H1 (cell line): ENCODE results near the gene CLMP. TPM values are rescaled to one million over a fixed set of nuclear protein-coding genes. Genes with fewer than 3 reads are reported as not detected.
A peak's percentile ranks its signal among the peaks of the same experiment; 100 is the strongest.

Experiments
- CTCF ChIA-PET: fragments of 300-600 bp; sonication (Branson Sonifier 250); formaldehyde crosslinking; loops from one replicate; lab custom pipeline; 2021; ENCODE audit not compliant: partially characterized antibody; lab: Charles Lee
- POLR2A ChIA-PET: fragments of 300-600 bp; sonication (Branson Sonifier 250); formaldehyde crosslinking; loops from one replicate; lab custom pipeline; 2021; ENCODE audit warnings: inconsistent platforms; ENCODE audit not compliant: partially characterized antibody; lab: Charles Lee
- DNase-seq, 2 experiments: peaks; one replicate each; pipeline versions ENCODE4 v3.0.0 to v3.0.0-alpha.2; 2010 to 2022; ENCODE audit warnings: low spot score in 2 of 2, low read depth in 1 of 2, mixed read lengths in 1 of 2
- FAIRE-seq: peaks from 2 replicates; lab custom pipeline; 2011; peaks lifted over from hg19 to GRCh38; lab: Jason Lieb, UNC
- H2AFZ ChIP-seq: 2 replicates; pipeline ENCODE4 v1.8.1; 2012; ENCODE audit warnings: low read length, inconsistent platforms
- H2AK5ac ChIP-seq: 2 replicates; pipeline ENCODE4 v1.6.1; 2013; ENCODE audit warnings: low read depth, low read length
- H2BK120ac ChIP-seq: replicated peaks from 2 replicates; pipeline ENCODE3; 2013; ENCODE audit warnings: low read depth, low read length, inconsistent platforms
- H2BK12ac ChIP-seq: 2 replicates; pipeline ENCODE4 v1.6.1; 2013; ENCODE audit warnings: low read depth, low read length
- H2BK15ac ChIP-seq: 2 replicates; pipeline ENCODE4 v1.6.1; 2013; ENCODE audit warnings: low read length
- H2BK20ac ChIP-seq: 2 replicates; pipeline ENCODE4 v1.6.1; 2013; ENCODE audit warnings: low read length
- H2BK5ac ChIP-seq: 2 replicates; pipeline ENCODE4 v1.6.1; 2013; ENCODE audit warnings: low read depth, low read length
- H3K14ac ChIP-seq: 2 replicates; pipeline ENCODE4 v1.6.1; 2013; ENCODE audit warnings: inconsistent platforms; ENCODE audit not compliant: insufficient read length
- H3K18ac ChIP-seq: 2 replicates; pipeline ENCODE4 v1.6.1; 2013; ENCODE audit warnings: low read length; ENCODE audit errors: extremely low read depth
- H3K23ac ChIP-seq: 2 replicates; pipeline ENCODE4 v1.6.1; 2013; ENCODE audit warnings: inconsistent platforms; ENCODE audit not compliant: insufficient read length
- H3K23me2 ChIP-seq: 2 replicates; pipeline ENCODE4 v1.6.1; 2013; ENCODE audit warnings: low read depth, low read length
- H3K27ac ChIP-seq: 2 replicates; pipeline ENCODE4 v1.6.1; 2011; ENCODE audit warnings: low read depth, low read length, inconsistent platforms
- H3K27me3 ChIP-seq, 4 experiments: replicated peaks in 1 of 4; 1 replicate in 1 of 4; 2 replicates in 3 of 4; pipeline versions ENCODE4 v1.6.1 to v1.8.1; 2011 to 2013; ENCODE audit warnings: low read length in 3 of 4, mild to moderate bottlenecking in 3 of 4, inconsistent platforms in 2 of 4, mixed read lengths in 2 of 4, moderate library complexity in 1 of 4; ENCODE audit not compliant: control insufficient read depth in 3 of 4, insufficient read depth in 3 of 4; ENCODE audit errors: extremely low read depth in 1 of 4
- H3K36me3 ChIP-seq, 4 experiments: 2 replicates each; pipeline versions ENCODE4 v1.6.1 to v1.8.1; 2011 to 2013; ENCODE audit warnings: mild to moderate bottlenecking in 4 of 4, low read length in 3 of 4, moderate library complexity in 2 of 4, control low read depth in 1 of 4, inconsistent platforms in 1 of 4; ENCODE audit not compliant: insufficient read depth in 4 of 4, control insufficient read depth in 2 of 4
- H3K4ac ChIP-seq: replicated peaks from 2 replicates; pipeline ENCODE3; 2013; ENCODE audit warnings: low read length, low read depth, mixed read lengths, inconsistent platforms; ENCODE audit not compliant: insufficient read length
- H3K4me1 ChIP-seq, 4 experiments: replicated peaks in 1 of 4; 1 replicate in 1 of 4; 2 replicates in 3 of 4; pipeline versions ENCODE4 v1.6.1 to v1.8.1; 2011 to 2013; ENCODE audit warnings: low read length in 3 of 4, inconsistent platforms in 2 of 4, mixed read lengths in 1 of 4; ENCODE audit not compliant: insufficient read depth in 4 of 4, control insufficient read depth in 3 of 4
- H3K4me2 ChIP-seq, 2 experiments: 2 replicates each; pipeline versions ENCODE4 v1.6.1 to v1.8.1; 2011 to 2013; ENCODE audit warnings: low read depth in 2 of 2, low read length in 2 of 2, control low read depth in 1 of 2, inconsistent platforms in 1 of 2, mild to moderate bottlenecking in 1 of 2; ENCODE audit not compliant: insufficient read depth in 1 of 2
- H3K4me3 ChIP-seq, 4 experiments: fragments of 200-600, 300-600 bp in 1 of 4; sonication (generic), shearing (Covaris generic), sonication (Bioruptor Twin) in 1 of 4; 2 replicates each; pipeline versions ENCODE4 v1.5.1 to v1.8.1; 2011 to 2016; ENCODE audit warnings: low read length in 4 of 4, low read depth in 3 of 4, control low read depth in 2 of 4, inconsistent platforms in 2 of 4, mild to moderate bottlenecking in 2 of 4, mixed read lengths in 1 of 4, moderate library complexity in 1 of 4; ENCODE audit not compliant: insufficient read depth in 2 of 4; ENCODE audit errors: extremely low read depth in 1 of 4
- H3K56ac ChIP-seq: replicated peaks from 2 replicates; pipeline ENCODE3; 2013; ENCODE audit warnings: low read depth, mild to moderate bottlenecking, mixed read lengths, low read length, inconsistent platforms; ENCODE audit not compliant: insufficient read length
- H3K79me1 ChIP-seq: 2 replicates; pipeline ENCODE4 v1.6.1; 2013; ENCODE audit warnings: low read depth, low read length, control low read depth
- H3K79me2 ChIP-seq, 2 experiments: 2 replicates each; pipeline versions ENCODE4 v1.6.1 to v1.8.1; 2012 to 2013; ENCODE audit warnings: low read length in 2 of 2, mild to moderate bottlenecking in 2 of 2, inconsistent platforms in 1 of 2; ENCODE audit not compliant: insufficient read depth in 2 of 2, control insufficient read depth in 1 of 2
- H3K9ac ChIP-seq, 4 experiments: replicated peaks in 1 of 4; 1 replicate in 1 of 4; 2 replicates in 3 of 4; pipeline versions ENCODE4 v1.6.1 to v1.8.1; 2011 to 2013; ENCODE audit warnings: low read depth in 3 of 4, low read length in 3 of 4, control low read depth in 2 of 4, mild to moderate bottlenecking in 2 of 4, moderate library complexity in 2 of 4, inconsistent platforms in 1 of 4; ENCODE audit errors: extremely low read depth in 1 of 4
- H3K9me3 ChIP-seq, 2 experiments: 2 replicates each; pipeline versions ENCODE4 v1.6.1 to v1.8.1; 2012 to 2013; ENCODE audit warnings: mild to moderate bottlenecking in 2 of 2, moderate library complexity in 2 of 2, control low read depth in 1 of 2, inconsistent platforms in 1 of 2, low read depth in 1 of 2, low read length in 1 of 2, mixed read lengths in 1 of 2; ENCODE audit not compliant: insufficient read depth in 2 of 2
- H4K20me1 ChIP-seq, 2 experiments: replicated peaks in 1 of 2; 2 replicates each; pipeline versions ENCODE3 to v1.8.1; 2011 to 2013; ENCODE audit warnings: inconsistent platforms in 2 of 2, low read length in 2 of 2, mild to moderate bottlenecking in 1 of 2; ENCODE audit not compliant: insufficient read depth in 2 of 2, control insufficient read depth in 1 of 2
- H4K5ac ChIP-seq: 2 replicates; pipeline ENCODE4 v1.6.1; 2013; ENCODE audit warnings: low read length, low read depth, mixed read lengths, inconsistent platforms; ENCODE audit not compliant: insufficient read length
- H4K8ac ChIP-seq: 2 replicates; pipeline ENCODE4 v1.8.0; 2013; ENCODE audit warnings: mild to moderate bottlenecking, moderate library complexity, low read length, inconsistent platforms; ENCODE audit not compliant: insufficient read depth; ENCODE audit errors: extremely low read depth
- H4K91ac ChIP-seq: replicated peaks from 2 replicates; pipeline ENCODE3; 2013; ENCODE audit warnings: low read length, mixed read lengths, inconsistent platforms; ENCODE audit not compliant: insufficient read length
- ATF2 ChIP-seq: IDR thresholded peaks from 2 replicates; pipeline ENCODE4 v1.6.1; 2012; ENCODE audit warnings: low read length, inconsistent platforms
- BACH1 ChIP-seq: IDR thresholded peaks from 2 replicates; pipeline ENCODE4 v1.6.1; 2012; ENCODE audit warnings: low read length, improper control_type of control experiment
- BRCA1 ChIP-seq: IDR thresholded peaks from 2 replicates; pipeline ENCODE4 v1.6.1; 2012; ENCODE audit warnings: low read depth, low read length, improper control_type of control experiment
- CREB1 ChIP-seq: IDR thresholded peaks from 2 replicates; pipeline ENCODE4 v1.6.1; 2012; ENCODE audit warnings: inconsistent platforms
- CTBP2 ChIP-seq: IDR thresholded peaks from 2 replicates; pipeline ENCODE4 v1.7.0; 2011; ENCODE audit warnings: borderline replicate concordance, mild to moderate bottlenecking, moderate library complexity, mixed read lengths, low read length; ENCODE audit not compliant: insufficient read depth, insufficient read length
- CTCF ChIP-seq, 3 experiments: IDR thresholded peaks; 1 replicate in 2 of 3; 2 replicates in 1 of 3; pipeline versions ENCODE4 v1.5.1 to v1.6.1; 2011; ENCODE audit warnings: low read length in 3 of 3, mild to moderate bottlenecking in 3 of 3, inconsistent platforms in 2 of 3, low read depth in 1 of 3, moderate library complexity in 1 of 3; ENCODE audit not compliant: insufficient read depth in 1 of 3; ENCODE audit errors: control extremely low read depth in 1 of 3
- TCF12 ChIP-seq: IDR thresholded peaks from 2 replicates; pipeline ENCODE4 v1.6.1; 2011; ENCODE audit warnings: low read depth, mild to moderate bottlenecking, low read length
- WGBS, 2 experiments: shearing (Covaris generic) in 1 of 2; methylation state at CpG; one replicate each; pipeline versions ENCODE4 v1.1.6 to v1.1.7; 2013 to 2015; ENCODE audit warnings: low lambda C conversion rate in 2 of 2, mixed read lengths in 2 of 2, inconsistent platforms in 1 of 2, low coverage in 1 of 2, missing lambda C conversion rate in 1 of 2; ENCODE audit not compliant: insufficient replicate concordance in 2 of 2, insufficient coverage in 1 of 2, insufficient read length in 1 of 2; ENCODE audit errors: extremely low coverage in 1 of 2, missing lambda C conversion rate in 1 of 2; 5-methylcytosine and 5-hydroxymethylcytosine counted together
- polyA plus RNA-seq, 7 experiments: library from polyadenylated mRNA; depleted of rRNA in 3 of 7; stranded (reverse) in 5 of 7; unstranded in 2 of 7; fragments of >200 nt in 5 of 7; fragments of 200-250 nt in 2 of 7; gene quantifications; 1 replicate in 5 of 7; 2 replicates in 1 of 7; 4 replicates in 1 of 7; pipeline versions ENCODE4 v1.2.1 to v1.2.3, GENCODE V29; 2011 to 2013; ENCODE audit warnings: missing spikeins in 2 of 7, mixed read lengths in 2 of 7
- total RNA-seq: library from RNA; stranded (reverse); fragmentation: NEBNext Ultra II Directional; extraction: Animal tissue kit (Norgen Biotek cat#: 25700); gene quantifications from 2 replicates; pipeline ENCODE4 v1.2.1, GENCODE V29; 2021

The CLMP gene
- total and polyA plus RNA-seq, 2 of the 8 experiments (the other 6 are each of a cell fraction or from before 2014, with no cell fraction given) = 9.9 to 24.1 TPM

- H2BK20ac ChIP-seq = peak overlapping the region; percentile 4; the same call in 1 of the 2 replicates
- H3K4ac ChIP-seq = no peak overlapping the region
- H2BK15ac ChIP-seq = no peak overlapping the region
- peaks cover 0 to 9% (median 5%) of the 10 kb centered on the region in 4 experiments; a peak in 5 of 7 replicates for H3K4me1 ChIP-seq
- H2BK12ac ChIP-seq = peak overlapping the region; percentile 78; the same call in 1 of the 2 replicates
- CTCF ChIA-PET = interaction anchor here (0.6 to 1.9 kb wide), 10 partner anchors 8 to 120 kb away, joined by 3 to 7 read pairs (median 4); no protein-coding TSS in a partner anchor
- 84% methylated on average over 11 of the region's 11 CpGs; no CpG with 5 or more reads in 1 of the 2 experiments for WGBS, 2 experiments
- no peak overlapping the region for H4K8ac ChIP-seq
- no peaks in the 10 kb centered on the region for H3K36me3 ChIP-seq
- no peak overlapping the region for H3K56ac ChIP-seq
- H3K79me2 ChIP-seq = no peaks in the 10 kb centered on the region
- peak overlapping the region; percentile 26; the same call in 1 of the 2 replicates for H2AFZ ChIP-seq
- H2BK5ac ChIP-seq = peak overlapping the region; percentile 12; the same call in 1 of the 2 replicates
- DNase-seq (no peak), FAIRE-seq (no peak)
- H2BK120ac ChIP-seq = no peak overlapping the region
- H3K27me3 ChIP-seq = no peaks in the 10 kb centered on the region; a peak in 1 of 7 replicates
- peak overlapping the region in 1 of 4 experiments; percentile 14; a peak in 2 of 7 replicates for H3K9ac ChIP-seq
- no peak overlapping the region for H2AK5ac ChIP-seq
- 0 out of 4 replicates have a peak overlapping the region, but pooled peaks of 1 of the 2 experiments have one; percentile 9 for H3K4me2 ChIP-seq
- no peak overlapping the region for H3K14ac ChIP-seq
- H3K9me3 ChIP-seq = no peaks in the 10 kb centered on the region
- no peaks in the 10 kb centered on the region for H3K79me1 ChIP-seq
- peak overlapping the region; percentile 64; the same call in 1 of the 2 replicates for H3K18ac ChIP-seq
- no peak overlapping the region; the same call in 1 of the 2 replicates for H3K27ac ChIP-seq
- no peaks in the 10 kb centered on the region for H3K23me2 ChIP-seq
- H4K5ac ChIP-seq = no peak overlapping the region
- H4K20me1 ChIP-seq = no peaks in the 10 kb centered on the region
- peak overlapping the region; percentile 32 for H4K91ac ChIP-seq
- H3K4me3 ChIP-seq = no peak overlapping the region
- H3K23ac ChIP-seq = no peak overlapping the region
- POLR2A ChIA-PET = interaction anchor here (1.0 to 2.2 kb wide), 8 partner anchors 8 to 100 kb away, joined by 3 to 8 read pairs (median 4); partner anchors contain the start of gene CLMP
- TF ChIP-seq CREB1 = no peak
- no peak for TF ChIP-seq BACH1
- TF ChIP-seq BRCA1 = no peak
- TF ChIP-seq ATF2 = no peak
- TF ChIP-seq CTCF (IDR thresholded peaks at IDR 0.05; ENCODE audit: control extremely low read depth in 1 of 3, insufficient read depth in 1 of 3, low read depth in 1 of 3, low read length in 3 of 3) = no peak
- no peak for TF ChIP-seq CTBP2
- TF ChIP-seq TCF12 = no peak
Measured at GRCh38 chr11:123211149-123211852, 16.3 kb upstream of the CLMP start.
